GM18909 (cell line): ENCODE results near the gene GALNT6.
"Not testable (repeated sequence)": the region's sequence is repeated elsewhere in the genome, so short reads cannot be mapped to it uniquely, and the experiment has no call there.

Source experiments
- ATAC-seq: cut with Tn5 transposase; IDR thresholded peaks from one replicate; pipeline ENCODE4 v1.9.1; 2021; ENCODE audit warnings: mild to moderate bottlenecking; ENCODE audit not compliant: unreplicated experiment, poor library complexity

The GALNT6 gene

DNA sequence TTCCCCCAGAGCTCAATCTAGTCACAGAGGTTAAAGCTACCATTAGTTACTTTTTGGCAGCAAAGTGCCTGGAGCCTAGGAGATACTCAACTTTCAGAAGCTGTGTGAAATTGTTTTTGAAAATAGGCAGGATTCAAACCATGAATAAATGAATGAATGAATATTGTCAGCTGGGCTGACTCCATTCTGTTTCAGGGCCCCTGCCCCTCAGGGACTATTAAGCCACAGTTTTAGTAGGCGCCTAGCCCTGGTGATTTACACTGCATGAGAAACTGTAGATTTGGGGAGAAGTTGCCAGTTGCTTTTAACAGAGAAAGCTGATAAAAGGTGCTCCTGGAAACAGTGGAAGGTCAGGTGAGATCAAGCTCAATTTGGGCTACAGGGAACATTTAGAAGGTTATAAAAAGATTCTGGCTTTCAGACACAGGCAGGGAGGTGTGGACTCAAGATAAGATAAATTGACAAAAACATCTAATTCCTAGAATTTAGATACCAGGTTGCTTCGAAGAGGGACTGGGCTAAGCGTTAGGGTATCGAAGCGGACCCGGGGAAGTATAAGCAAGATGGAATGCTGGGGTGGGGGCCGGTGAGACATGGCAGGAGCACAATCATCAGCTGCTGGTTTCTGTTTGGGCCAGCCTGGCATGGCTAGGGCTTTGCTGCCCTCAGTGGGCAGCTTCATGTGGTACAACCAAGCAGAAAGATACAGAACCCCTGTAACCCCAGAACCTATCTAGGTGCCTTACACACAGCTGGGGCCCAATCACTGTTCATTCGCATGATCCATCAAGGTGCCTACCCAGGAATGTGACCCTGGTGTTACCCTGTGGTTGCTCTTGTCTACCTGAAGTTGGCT is 29.8 kb downstream of the GALNT6 start:
- ATAC-seq, result no peak

GRCh38 chr12:51360315-51360714 is 30.9 kb downstream of the GALNT6 start:
- ATAC-seq, result no peak

DNA sequence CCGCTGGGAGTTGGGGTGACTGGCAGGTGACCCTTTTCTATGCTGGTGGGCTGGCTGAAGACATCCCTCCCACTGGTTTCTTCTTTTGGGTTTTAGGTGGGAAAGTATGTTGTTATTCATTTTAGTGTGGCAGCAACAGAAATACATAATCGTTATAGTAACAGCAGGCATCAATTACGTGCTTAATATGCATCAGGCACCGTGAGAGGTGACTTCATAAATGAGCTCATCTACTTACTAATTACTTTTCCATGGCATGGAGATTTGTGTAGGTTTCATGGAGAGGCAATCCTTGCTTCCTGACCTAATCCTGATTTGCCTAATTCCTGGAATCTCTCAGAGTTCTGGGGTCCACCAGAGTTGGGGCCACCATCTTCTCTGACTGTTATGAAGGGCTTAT is 31.4 kb downstream of the GALNT6 start:
- no peak for ATAC-seq

- ATAC-seq, result no peak
Measured at GRCh38 chr12:51358496-51358895, 32.7 kb downstream of the GALNT6 start.

DNA sequence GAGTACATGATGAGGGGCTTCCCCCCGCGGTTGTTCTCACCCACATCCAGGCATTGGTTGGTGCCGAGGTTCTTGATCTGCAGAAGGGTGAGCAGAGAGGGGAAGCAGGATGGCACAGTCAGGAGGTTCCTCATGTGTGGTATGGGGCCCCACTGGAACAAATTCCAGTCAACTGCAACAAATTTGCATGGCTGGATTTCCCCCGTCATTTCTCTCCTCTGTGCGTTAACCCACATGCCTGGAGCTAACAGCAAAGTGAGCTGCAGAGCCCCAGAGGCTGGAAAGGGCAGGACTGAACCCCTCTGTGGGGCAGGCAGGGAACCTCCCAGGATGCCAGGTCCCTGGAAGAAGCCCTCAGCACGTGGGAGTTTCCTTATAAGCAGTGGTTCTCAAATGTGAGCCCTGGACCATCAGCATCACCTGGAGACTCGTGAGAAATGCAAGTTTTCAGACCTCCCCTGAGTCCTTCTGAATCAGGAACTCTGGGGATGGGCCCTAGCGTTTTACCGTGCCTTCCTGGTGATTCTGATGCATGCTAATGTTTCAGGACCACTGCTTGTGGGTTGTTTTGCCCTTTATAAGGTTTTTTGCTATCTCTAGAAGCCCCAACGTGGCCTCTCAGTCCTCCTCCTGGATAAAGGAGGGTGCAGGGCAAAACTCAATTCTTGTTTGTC is 33.7 kb downstream of the GALNT6 start:
- no peak for ATAC-seq

DNA sequence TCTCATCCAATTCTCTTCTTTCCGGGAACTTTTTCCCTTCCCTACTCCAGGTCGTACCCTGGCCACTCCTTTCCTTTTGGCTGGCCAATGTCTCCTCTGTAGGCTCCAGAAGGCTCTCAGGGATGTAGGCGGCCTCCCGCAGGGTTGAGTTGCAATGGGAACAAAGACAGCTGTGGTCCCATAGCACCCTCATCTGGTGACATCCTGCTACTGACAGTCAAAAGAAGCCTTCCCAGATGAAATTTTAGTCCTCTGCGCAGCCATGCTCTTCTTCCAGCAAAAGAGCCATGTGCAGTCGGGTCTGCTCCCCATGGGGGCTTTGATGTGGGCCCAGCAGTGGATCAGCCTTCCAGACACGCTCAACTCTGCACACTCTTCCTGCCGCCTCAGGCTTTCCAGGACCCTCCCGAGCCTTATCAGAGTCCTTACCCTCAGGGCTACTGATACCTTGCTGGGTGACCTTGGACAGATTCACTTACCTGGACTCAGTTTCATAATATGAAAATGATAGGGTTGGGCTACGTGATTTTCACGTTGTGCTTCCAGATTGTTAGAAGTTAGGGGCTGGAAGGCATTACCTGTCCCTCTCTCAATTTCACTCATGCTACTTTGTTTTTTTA is 39.2 kb downstream of the GALNT6 start:
- ATAC-seq, result no peak

- no peak for ATAC-seq
Measured at GRCh38 chr12:51349026-51349425, 42.2 kb downstream of the GALNT6 start.

- ATAC-seq, result no peak
Measured at GRCh38 chr12:51348116-51348515, 43.1 kb downstream of the GALNT6 start.

GRCh38 chr12:51346581-51346980 is 44.6 kb downstream of the GALNT6 start, which contains the start of gene CELA1:
TSS of gene CELA1 (minus strand) at chr12:51346679. CDS start at chr12:51346638, 41 bp downstream.
- ATAC-seq, result no peak

DNA sequence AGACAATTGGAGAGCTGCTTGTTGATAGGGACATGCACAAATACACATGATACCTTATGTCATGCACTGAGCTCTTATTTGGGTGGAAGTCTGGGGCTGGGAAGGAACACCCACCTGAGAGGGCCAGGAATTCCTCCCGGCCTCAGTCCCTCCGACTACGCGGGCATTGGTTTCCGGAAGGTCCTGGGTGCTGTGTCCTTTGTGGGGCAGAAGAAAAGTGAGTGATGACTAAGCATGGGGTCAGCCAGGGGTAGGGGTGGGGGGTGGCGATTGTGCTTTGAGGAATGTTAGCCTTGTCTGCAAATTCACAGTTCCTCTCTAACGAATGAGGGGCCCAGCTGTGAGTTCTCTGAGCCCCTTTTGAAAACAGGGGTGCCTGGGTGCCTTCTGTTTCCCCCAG is 45.5 kb downstream of the GALNT6 start:
- no peak for ATAC-seq

DNA sequence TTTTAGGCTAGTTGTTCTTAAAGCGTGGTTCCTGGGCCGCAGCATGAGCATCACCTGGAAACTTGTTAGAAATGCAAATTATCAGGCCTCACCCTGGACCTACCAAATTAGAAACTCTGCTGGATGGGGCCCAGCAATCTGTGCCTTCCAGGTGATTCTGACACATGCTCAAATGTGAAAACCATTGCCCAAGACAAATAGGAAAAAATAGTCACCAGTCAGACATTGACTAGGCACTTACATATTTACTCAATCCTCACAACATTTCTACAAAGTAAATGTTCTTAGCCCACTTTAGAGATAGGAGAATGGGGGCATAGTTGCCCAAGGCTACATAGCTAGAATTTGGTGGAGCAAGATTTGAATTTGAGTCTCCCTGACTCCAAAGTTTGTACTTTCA is 48.0 kb downstream of the GALNT6 start:
- no peak for ATAC-seq

DNA sequence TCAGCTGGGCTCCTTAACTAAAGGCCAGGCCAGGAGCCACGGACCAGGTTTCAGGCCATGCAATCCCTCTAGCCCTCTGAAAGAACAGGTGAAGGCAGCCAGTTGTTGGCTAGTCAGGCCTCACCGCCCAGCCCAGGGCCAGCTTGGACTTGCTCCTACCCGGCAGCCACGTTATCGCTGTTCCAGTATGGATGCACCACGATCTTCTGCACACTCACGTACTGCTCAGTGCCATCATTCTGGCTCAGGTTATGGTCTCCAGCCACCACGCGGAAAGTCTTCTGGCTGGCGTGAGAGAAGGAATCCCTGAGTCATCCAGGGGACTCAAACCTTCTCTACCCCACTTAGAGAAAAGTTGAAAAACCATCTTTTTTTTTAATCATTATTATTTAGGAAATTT is 48.8 kb downstream of the GALNT6 start:
- no peak for ATAC-seq

DNA sequence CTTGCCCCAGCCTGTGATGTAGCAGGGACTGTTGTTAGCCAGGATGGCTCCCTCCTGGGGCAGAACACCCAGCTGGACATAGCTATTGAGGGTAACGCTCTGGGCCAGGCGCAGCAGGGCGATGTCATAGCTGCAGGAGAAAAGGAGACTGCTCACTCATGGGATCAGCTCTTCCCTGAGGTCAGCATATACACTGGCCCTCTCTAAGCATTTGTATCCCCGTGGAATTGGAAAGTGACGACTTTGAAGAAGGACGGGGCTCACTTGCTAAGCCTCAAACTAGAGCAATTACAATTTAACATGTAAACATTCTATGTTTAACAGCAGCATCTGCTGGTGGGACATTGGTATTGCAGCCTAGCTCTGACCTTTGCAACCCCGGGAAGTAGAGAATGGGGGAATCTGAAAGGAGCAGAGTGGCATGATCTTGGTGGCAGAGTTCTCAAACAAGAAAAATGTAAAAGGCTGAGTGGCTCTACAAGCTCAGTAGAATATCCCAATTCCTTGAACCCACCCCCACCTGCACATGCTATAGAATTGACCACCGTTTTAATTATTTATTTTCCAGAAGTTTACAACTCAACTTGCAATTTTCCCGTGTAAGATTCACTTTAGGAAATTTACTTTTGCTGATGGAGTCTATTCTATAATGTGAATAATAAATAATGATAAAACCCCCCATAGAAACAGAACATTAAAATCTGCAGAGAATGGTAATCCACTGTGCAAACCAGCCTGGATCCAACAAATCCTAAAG is 49.8 kb downstream of the GALNT6 start:
- ATAC-seq, result no peak

DNA sequence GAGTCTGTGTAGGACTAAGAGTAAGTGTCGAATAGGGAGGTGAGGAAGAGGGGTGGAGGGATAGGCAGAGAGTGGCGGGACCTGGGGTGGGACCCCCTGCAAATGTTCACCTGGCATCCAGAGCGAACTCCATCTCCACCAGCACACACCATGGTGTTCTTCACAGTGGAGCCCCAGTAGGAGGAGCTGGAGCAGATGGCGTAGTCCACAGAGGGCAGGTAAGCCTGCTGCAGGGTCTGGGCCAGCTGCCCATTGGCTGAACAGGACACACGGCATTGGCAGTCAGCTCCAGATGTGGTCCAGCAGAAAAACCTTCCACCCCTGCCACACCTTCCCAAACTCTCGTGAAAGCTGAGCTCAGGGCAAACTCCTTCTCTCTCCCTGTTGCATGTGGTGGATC is 51.5 kb downstream of the GALNT6 start:
- no peak for ATAC-seq

DNA sequence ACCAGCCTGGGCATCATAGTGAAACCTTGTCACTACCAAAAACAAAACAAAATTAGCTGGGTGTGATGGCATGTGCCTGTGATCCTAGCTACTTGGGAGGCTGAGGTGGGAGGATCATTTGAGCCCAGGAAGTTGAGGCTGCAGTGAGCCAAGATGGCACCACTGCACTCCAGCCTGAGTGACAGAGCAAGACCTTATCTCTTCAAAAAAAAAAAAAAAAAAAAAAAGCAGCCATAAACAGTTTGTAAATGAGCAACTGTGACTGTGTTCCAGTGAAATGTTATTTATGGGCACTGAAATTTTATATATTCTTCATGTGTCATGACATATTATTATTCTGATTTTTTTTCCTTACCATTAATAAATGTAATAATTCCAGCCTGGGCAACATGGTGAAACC is 53.9 kb downstream of the GALNT6 start:
- not testable (repeated sequence) for ATAC-seq

GRCh38 chr12:51335931-51336330 is 55.3 kb downstream of the GALNT6 start:
- no peak for ATAC-seq

DNA sequence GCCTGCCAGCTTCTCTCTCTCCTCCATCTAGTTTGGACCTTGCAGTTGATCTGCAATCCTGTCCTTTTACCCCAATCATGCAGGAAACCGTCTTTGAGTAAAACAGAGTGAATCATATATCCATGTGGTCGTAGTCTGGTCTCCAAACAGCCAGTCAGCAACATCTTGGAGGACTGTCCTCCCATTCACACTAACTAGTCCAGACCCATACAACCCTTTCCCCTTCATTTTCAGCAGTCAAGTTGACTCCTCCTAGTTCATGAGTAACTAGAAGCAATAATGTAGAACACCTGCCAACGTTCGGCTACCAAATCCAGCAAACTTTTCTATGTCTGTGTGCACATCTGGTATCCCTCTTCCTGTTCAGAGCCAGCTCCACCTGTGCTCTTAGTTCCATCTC is 56.4 kb downstream of the GALNT6 start:
- ATAC-seq, result no peak

DNA sequence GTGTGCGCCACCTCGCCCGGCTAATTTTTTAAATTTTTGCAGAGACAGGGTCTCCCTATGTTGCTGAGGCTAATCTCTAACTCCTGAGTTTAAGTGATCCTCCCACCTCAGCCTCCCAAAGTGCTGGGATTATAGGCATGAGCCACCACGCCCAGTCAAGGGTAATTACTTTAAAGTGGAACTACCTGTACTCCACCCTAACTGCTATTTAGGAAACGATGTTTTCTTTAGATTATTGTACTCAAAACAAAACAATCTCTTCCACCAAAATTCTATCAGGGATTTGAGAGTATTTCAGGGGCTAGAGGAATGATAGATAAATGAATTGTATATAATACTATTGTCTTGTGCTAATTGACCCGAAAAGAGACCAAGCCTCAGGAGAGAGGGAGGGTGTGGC is 57.7 kb downstream of the GALNT6 start:
- ATAC-seq, result no peak

DNA sequence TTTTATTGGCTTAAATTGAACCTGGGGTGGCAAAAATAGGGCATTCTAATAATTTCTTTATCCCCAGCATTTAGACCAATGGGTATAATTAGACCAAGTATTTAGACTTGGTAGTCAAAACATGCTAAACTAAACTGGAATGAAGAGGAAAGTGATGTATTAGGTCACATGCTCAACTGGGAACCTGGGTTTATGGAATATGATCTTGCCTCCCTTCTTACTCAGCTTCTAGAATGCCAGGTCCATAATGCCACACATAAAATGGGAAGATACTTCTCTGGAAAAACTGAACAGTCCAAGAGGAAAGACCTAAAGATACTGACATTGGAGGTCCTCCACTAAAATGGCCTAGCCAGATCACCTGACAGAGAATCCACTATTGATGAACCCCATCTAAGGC is 61.0 kb downstream of the GALNT6 start:
- no peak for ATAC-seq

DNA sequence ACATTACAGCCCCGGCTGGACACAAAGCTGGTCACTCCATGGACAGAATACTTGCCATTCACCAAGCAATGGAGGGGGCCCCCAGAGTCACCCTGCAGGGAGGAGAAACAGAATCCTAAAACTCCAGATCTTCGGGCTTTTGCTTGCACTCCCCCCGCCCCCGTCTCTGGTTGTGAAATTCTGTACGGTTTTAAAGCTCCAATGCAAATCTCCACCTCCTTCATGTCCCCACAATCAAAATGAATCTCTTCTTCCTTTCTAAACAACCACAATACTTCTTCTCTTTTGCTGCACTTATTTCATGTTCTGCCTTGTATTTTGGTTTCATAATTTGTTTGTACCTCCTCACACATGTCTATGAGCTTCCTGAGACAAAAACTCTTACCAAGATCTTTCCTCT is 61.5 kb downstream of the GALNT6 start:
- ATAC-seq, result no peak

GRCh38 chr12:51328587-51328986 is 62.6 kb downstream of the GALNT6 start:
- no peak for ATAC-seq
